ENCODE data around the gene RLF. TPM values are rescaled to one million over a fixed set of nuclear protein-coding genes. Genes with fewer than 3 reads are reported as not detected.

The RLF gene
- total and polyA plus RNA-seq, 2 of the 8 experiments (the other 6 are each of a cell fraction or from before 2014, with no cell fraction given), result 4.2 to 18.0 TPM

DNA sequence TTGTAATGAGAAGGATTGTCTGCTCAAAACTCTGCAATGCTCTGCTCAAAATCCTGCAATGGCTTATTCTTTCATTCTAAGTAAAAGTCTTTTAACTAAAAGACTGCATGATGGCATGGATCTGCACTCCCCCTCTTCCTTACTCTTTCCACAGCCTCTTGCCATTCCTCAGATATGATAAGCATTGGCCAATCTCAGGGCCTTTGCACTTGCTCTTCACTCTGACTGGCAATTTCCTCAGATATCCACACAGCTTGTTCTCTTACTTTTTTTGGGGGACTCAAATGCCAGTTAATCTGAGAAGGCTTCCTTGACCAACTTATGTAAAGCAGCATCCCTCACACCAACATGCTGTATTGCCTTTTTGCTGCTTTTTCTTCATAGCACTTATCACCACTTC lies 94.0 kb downstream of the RLF start:
- no peak overlapping the region for H3K9ac ChIP-seq (replicated peaks in 1 of 4; ENCODE audit: extremely low read depth in 1 of 4, low read depth in 3 of 4, low read length in 3 of 4)
- H4K91ac ChIP-seq (replicated peaks; ENCODE audit: insufficient read length, low read length), result no peak overlapping the region
- no peak overlapping the region for H2BK15ac ChIP-seq (ENCODE audit: low read length)
- H3K56ac ChIP-seq (replicated peaks; ENCODE audit: insufficient read length, low read depth, low read length), result no peak overlapping the region
- no peak overlapping the region for H2BK20ac ChIP-seq (ENCODE audit: low read length)
- no peak overlapping the region for H3K4ac ChIP-seq (replicated peaks; ENCODE audit: insufficient read length, low read depth, low read length)
- no peak for DNase-seq (ENCODE audit: low read depth in 1 of 2, low spot score in 2 of 2)
- no peaks in the 10 kb centered on the region for H3K23me2 ChIP-seq (ENCODE audit: low read depth, low read length)
- H3K27me3 ChIP-seq (replicated peaks in 1 of 4; ENCODE audit: control insufficient read depth in 3 of 4, extremely low read depth in 1 of 4, insufficient read depth in 3 of 4, low read length in 3 of 4), result no peaks in the 10 kb centered on the region
- H3K4me1 ChIP-seq (replicated peaks in 1 of 4; ENCODE audit: control insufficient read depth in 3 of 4, insufficient read depth in 4 of 4, low read length in 3 of 4), result no peaks in the 10 kb centered on the region; a peak in 1 of 7 replicates
- no peak overlapping the region for H4K5ac ChIP-seq (ENCODE audit: insufficient read length, low read depth, low read length)
- no peak overlapping the region for H3K4me2 ChIP-seq (ENCODE audit: insufficient read depth in 1 of 2, low read depth in 2 of 2, low read length in 2 of 2)
- no peak overlapping the region for H2BK12ac ChIP-seq (ENCODE audit: low read depth, low read length)
- peaks cover 0 to 21% of the 10 kb centered on the region in 2 experiments; a peak in 2 of 4 replicates for H3K79me2 ChIP-seq (ENCODE audit: control insufficient read depth in 1 of 2, insufficient read depth in 2 of 2, low read length in 2 of 2)
- no peak overlapping the region for H2BK120ac ChIP-seq (replicated peaks; ENCODE audit: low read depth, low read length)
- no peak overlapping the region for H3K18ac ChIP-seq (ENCODE audit: extremely low read depth, low read length)
- H2AFZ ChIP-seq (ENCODE audit: low read length), result no peak overlapping the region
- no peak overlapping the region for H3K14ac ChIP-seq (ENCODE audit: insufficient read length)
- no peaks in the 10 kb centered on the region for H3K79me1 ChIP-seq (ENCODE audit: low read depth, low read length)
- no peak overlapping the region for H3K23ac ChIP-seq (ENCODE audit: insufficient read length)
- no peak overlapping the region for H2AK5ac ChIP-seq (ENCODE audit: low read depth, low read length)
- no peak overlapping the region for H4K8ac ChIP-seq (ENCODE audit: extremely low read depth, insufficient read depth, low read length)
- POLR2A ChIA-PET (ENCODE audit: partially characterized antibody), result interaction anchor here (0.6 to 1.3 kb wide), 2 partner anchors 12 to 54 kb away, joined by 3 read pairs; no protein-coding TSS in a partner anchor
- no peaks in the 10 kb centered on the region for H3K9me3 ChIP-seq (ENCODE audit: insufficient read depth in 2 of 2, low read depth in 1 of 2, low read length in 1 of 2)
- no peak overlapping the region for H3K4me3 ChIP-seq (ENCODE audit: extremely low read depth in 1 of 4, insufficient read depth in 2 of 4, low read depth in 3 of 4, low read length in 4 of 4)
- FAIRE-seq, result no peak
- no peak overlapping the region for H2BK5ac ChIP-seq (ENCODE audit: low read depth, low read length)
- peaks cover under 1 to 7% (median 3%) of the 10 kb centered on the region in 4 experiments; a peak in 5 of 8 replicates for H3K36me3 ChIP-seq (ENCODE audit: control insufficient read depth in 2 of 4, insufficient read depth in 4 of 4, low read length in 3 of 4)
- no peak overlapping the region for H3K27ac ChIP-seq (ENCODE audit: low read depth, low read length)
- CTCF ChIA-PET (ENCODE audit: partially characterized antibody), result interaction anchor here (1.1 to 3.1 kb wide), 4 partner anchors 13 to 102 kb away, joined by 3 to 13 read pairs (median 4); no protein-coding TSS in a partner anchor
- H4K20me1 ChIP-seq (replicated peaks in 1 of 2; ENCODE audit: control insufficient read depth in 1 of 2, insufficient read depth in 2 of 2, low read length in 2 of 2), result peaks cover 0 to 1% of the 10 kb centered on the region in 2 experiments
- TF ChIP-seq HDAC2 (IDR thresholded peaks at IDR 0.05; ENCODE audit: borderline replicate concordance in 1 of 2, low read depth in 2 of 2, low read length in 2 of 2), result no peak
- TF ChIP-seq E2F6 (IDR thresholded peaks at IDR 0.05), result no peak
- TF ChIP-seq SIX5 (IDR thresholded peaks at IDR 0.05; ENCODE audit: low read depth, low read length), result no peak
- TF ChIP-seq TBP (IDR thresholded peaks at IDR 0.05; ENCODE audit: low read depth, low read length), result no peak
- TF ChIP-seq RFX5 (IDR thresholded peaks at IDR 0.05; ENCODE audit: borderline replicate concordance, low read depth, low read length), result no peak
- TF ChIP-seq TAF7 (optimal IDR thresholded peaks at IDR 0.05; ENCODE audit: borderline replicate concordance, low read depth, low read length), result no peak
- TF ChIP-seq CEBPB (IDR thresholded peaks at IDR 0.05; ENCODE audit: low read depth, low read length), result no peak
- TF ChIP-seq ASH2L (IDR thresholded peaks at IDR 0.05; ENCODE audit: low read length), result no peak
- no peak for TF ChIP-seq CREB1 (IDR thresholded peaks at IDR 0.05)
- no peak for TF ChIP-seq GTF2F1 (IDR thresholded peaks at IDR 0.05; ENCODE audit: borderline replicate concordance, low read depth, low read length)
- no peak for TF ChIP-seq POU5F1 (IDR thresholded peaks at IDR 0.05; ENCODE audit: low read depth, low read length)
- TF ChIP-seq EP300 (IDR thresholded peaks at IDR 0.05; ENCODE audit: borderline replicate concordance in 1 of 2, low read depth in 2 of 2, low read length in 2 of 2), result no peak
- no peak for TF ChIP-seq TAF1 (IDR thresholded peaks at IDR 0.05; ENCODE audit: low read depth, low read length)
- TF ChIP-seq JUN (IDR thresholded peaks at IDR 0.05; ENCODE audit: low read depth, low read length), result no peak
